Measurements from ENCODE around the gene LSM14A.
A peak's percentile ranks its signal among the peaks of the same experiment; 100 is the strongest.
"Not testable (repeated sequence)": the region's sequence is repeated elsewhere in the genome, so short reads cannot be mapped to it uniquely, and the experiment has no call there.

Gene LSM14A

DNA sequence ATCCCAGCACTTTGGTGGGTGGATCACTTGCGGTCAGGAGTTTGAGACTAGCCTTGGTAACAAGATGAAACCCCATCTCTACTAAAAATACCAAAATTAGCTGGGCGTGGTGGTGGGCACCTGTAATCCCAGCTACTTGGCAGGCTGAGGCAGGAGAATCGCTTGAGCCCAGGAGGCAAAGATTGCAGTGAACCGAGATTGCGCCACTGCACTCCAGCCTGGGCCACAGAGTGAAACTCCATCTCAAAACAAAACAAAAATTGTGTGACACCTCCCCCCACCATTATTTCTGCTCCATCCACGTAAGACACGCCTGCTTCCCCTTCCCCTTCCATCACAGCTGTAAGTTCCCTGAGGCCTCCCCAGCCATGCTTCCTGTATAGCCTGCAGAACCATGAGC, 13.3 kb upstream of the LSM14A start:
- DNase-seq (ENCODE audit: low read depth in 1 of 2, low spot score in 1 of 2), result not testable (repeated sequence)

DNA sequence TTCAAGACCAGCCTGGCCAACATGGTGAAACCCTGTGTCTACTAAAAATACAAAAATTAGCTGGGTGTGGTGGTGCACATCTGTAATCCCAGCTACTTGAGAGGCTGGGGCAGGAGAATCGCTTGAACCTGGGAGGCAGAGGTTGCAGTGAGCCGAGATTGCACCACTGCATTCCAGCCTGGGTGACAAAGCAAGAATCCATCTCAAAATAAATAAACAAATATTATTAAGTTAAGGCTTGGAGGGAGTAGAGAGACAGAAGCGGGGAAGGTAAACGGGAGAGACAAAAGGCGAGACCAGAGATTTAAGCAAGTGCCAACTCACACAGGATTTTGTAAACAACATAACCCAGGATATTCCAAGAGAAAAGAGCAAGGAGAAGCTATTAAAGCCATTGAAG, 12.8 kb upstream of the LSM14A start:
- not testable (repeated sequence) for DNase-seq (ENCODE audit: low read depth in 1 of 2, low spot score in 1 of 2)

DNA sequence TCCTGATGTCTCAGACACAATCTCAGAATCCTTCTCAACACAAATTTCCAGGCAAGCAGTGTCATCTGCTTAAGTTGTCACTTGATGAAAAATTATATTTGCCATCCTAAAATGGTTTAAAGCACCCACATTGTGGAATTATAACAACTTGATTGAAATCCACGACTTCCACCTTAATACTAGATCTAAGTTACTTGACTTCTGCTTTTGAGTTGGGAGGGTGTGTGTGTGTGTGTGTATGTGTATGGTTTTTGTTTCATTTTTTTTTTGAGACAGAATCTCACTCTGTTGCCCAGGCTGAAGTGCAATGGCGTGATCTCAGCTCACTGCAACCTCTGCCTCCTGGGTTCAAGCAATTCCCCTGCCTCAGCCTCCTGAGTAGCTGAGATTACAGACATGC, 10.4 kb upstream of the LSM14A start:
- not testable (repeated sequence) for DNase-seq (ENCODE audit: low read depth in 1 of 2, low spot score in 1 of 2)

DNA sequence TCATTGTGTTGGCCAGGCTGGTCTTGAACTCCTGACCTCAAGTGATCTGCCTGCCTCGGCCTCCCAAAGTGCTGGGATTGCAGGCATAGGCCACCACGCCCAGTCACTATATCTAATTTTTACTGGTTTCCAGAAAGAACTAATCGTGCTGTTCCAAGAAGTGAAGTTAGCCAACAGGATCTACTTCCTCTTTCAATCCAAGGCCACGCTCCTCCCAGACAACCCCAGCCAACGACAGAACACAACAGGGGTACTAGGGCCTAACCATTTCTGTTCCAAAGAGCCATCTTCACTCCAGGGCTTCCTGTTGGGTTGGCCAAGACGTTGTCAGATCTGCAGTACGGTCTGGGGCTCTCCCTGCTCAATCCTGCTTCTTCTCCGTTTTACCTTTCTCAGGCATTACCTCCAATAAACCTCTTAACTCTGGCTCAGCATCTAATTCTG, 7.0 kb upstream of the LSM14A start:
- DNase-seq (ENCODE audit: low read depth in 1 of 2, low spot score in 1 of 2), result no peak

DNA sequence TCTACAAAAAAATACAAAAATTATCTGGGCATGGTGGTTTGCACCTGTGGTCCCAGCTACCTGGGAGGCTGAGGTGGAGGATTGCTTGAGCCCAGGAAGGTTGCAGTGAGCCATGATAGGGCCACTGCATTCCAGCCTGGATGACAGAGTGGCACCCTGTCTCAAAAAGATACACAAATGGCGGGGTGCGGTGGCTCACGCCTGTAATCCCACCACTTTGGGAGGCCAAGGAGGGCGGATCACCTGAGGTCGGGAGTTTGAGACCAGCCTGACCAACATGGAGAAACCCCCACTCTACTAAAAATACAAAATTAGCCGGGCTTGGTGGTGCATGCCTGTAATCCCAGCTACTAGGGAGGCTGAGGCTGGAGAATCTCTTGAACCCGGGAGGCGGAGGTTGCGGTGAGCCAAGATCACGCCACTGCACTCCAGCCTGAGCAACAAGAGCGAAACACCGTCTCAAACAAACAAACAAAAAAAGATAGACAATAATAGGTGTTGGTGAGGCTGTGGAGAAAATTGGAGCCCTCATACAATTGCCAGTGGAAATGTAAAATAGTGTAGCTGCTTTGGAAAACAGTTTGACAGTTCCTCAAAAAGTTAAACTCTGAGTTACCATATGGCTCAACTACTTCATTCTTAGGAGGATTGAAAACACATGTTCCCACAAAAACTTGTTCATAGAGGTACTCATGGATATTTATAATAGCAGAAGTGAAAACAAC, 2.7 kb upstream of the LSM14A start:
- DNase-seq (ENCODE audit: low read depth in 1 of 2, low spot score in 1 of 2), result not testable (repeated sequence)

DNA sequence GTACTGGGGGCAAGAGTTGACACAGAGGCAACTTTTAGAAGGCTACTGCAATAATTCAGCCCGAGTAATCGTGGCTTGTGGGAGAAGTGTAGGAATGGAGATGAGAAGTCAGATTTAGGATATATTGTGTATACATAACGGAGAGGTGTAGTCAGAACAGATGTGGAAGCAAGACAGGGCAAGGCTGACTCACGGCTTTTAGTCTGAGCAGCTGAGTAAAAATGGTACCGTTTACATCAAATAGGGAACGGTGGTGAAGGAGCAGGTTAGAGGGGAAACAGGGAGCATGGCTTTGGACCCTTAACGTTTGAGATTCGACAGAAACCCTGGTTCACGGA, 796 bp upstream of the LSM14A start:
- DNase-seq (ENCODE audit: low read depth in 1 of 2, low spot score in 1 of 2), result peak in 1 of 2 donors; percentile 7

DNA sequence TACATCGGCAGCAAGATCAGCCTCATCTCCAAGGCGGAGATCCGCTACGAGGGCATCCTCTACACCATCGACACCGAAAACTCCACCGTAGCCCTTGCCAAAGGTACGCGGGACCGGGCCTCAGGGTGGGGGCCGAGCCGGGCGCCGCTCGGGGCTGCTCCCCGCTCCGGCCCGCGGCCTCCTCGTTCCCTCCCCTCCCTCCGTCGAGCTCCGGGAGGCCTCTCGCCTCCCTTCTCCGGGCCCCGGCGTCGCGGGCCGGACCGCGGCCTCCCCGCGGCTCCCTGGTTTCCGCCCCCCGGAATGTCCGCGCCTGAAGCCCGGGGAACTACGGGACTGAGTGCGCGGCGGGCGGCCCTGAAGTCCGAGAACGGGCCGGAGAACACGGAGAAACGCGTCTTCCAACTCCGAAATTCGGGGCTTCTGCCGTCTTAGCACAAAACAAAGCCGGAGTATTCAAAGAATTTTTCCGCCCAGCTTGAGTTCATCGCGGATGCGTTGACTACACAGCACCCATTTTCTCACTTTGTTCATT, 423 bp downstream of the LSM14A start:
- no peak for DNase-seq (ENCODE audit: low read depth in 1 of 2, low spot score in 1 of 2)

DNA sequence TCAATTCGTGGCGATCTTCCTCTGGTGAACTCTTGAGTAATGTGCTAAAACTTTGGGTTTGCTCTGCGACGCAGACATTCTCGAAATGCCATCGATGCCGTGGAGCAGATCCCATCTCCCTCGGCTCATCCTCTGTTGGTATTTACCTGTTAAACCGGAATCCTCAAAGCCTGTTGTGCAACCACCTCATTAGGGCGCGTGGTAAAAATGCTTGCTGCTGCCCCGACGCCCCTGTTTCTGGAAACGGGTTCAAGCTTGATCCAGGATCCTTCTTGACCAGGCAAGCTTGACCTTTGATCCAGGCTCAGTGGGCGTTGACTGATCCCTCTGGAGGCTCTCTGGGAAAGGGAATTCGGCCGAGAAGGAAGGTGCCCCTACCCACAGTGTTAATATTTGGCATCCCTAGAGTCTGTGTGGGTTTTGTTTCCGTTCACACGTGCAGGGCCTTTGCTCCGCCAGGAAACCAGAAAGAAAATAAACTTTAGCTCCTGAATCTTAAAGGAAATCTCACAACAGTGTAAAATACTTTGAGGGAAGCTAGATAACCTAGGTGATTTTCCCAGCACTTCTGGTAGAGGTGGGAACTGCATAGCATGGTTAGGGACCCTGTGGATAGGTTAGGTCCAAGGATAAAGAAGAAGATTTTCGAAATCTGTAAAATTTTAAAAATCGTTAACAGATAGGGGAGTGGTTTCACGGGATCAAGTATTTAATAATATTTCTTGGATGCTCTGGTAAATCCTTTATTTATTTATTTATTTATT, 1.1 kb downstream of the LSM14A start:
- DNase-seq (ENCODE audit: low read depth in 1 of 2, low spot score in 1 of 2), result peak in 1 of 2 donors; percentile 3

DNA sequence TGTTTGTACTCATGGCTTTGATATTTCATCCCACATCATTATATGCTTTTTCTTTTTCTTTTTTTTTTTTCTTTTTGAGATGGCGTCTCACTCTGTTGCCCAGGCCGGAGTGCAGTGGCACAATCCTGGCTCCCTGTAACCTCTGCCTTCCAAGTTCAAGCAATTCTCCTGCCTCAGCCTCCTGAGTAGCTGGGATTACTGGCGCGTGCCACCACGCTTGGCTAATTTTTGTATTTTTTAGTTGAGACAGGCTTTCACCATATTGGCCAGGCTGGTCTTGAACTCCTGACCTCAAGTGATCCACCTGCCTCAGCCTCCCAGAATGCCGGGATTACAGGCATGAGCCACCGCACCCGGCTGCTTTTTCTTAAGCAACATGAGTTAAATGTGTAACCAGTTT, 2.9 kb downstream of the LSM14A start:
- not testable (repeated sequence) for DNase-seq (ENCODE audit: low read depth in 1 of 2, low spot score in 1 of 2)

DNA sequence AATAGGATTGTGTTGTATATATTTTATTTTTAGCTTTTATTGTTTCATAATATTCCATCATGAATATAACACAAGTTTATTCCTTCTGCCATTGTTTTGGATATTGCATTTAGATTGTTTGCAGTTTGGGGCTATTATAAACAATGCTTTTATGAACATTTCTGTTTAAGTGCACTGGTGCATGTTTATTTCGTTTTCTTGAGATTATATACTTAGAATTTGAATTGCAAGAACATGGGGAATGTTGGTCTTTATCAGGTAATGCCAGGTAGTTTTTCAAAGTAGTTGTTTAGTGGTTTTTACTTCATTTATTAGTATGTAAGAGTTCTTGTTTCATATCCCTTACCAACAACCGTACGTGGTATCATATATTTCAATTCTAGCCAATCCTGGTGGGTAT, 4.3 kb downstream of the LSM14A start:
- DNase-seq (ENCODE audit: low read depth in 1 of 2, low spot score in 1 of 2), result no peak

DNA sequence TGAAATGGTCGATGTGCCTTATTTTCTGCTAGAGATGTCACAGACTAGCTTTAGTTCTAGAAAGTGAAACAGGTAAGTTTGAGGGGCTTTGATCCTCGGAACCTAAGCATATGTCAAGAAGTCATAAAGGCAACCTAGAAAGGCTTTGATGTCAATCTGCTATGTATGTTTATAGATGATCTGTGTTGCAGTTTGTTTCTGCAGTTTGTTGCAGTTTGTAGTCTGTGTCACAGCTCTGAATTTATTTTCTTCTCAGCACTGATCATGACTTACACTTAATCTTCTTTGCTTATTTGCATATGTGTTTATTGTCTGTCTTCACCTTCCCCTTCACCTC, 5.9 kb downstream of the LSM14A start:
- DNase-seq (ENCODE audit: low read depth in 1 of 2, low spot score in 1 of 2), result no peak

DNA sequence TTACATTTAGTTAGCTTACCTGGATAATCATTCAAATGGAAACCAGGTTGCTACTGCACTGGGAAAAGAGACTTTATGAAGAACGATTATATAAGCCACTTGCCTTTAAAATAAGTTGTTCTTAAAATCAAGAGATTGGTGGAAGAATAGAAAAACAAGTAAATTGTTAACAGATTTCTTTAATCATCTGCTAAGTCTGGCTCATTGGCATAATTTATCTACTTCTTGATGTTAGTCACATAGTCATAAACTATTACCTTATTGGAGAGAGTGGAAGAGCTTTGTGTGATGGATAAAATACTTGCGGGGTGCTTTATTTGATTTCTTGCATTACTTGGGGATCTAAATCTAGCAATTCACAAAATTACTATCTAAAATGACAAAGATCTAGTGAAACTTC, 6.8 kb downstream of the LSM14A start:
- no peak for DNase-seq (ENCODE audit: low read depth in 1 of 2, low spot score in 1 of 2)

DNA sequence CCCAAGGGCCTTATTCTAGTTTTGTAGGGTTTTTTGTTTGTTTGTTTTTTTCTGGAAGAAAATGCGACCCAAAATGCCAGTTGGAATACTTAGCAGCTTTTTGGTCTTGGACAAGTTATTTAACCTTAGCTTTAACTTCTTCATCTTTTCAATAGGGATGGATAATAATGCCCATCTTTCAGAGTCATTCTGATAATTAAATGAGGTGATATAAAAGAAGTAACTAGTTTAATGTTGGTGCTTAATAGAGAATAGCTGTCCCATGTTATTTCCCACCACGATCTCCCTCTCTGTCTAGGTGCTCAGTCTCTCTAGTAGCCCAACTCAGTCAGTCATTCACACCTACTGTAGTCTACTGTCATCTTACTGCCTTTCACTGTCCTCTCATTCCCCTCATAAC, 8.0 kb downstream of the LSM14A start:
- no peak for DNase-seq (ENCODE audit: low read depth in 1 of 2, low spot score in 1 of 2)

DNA sequence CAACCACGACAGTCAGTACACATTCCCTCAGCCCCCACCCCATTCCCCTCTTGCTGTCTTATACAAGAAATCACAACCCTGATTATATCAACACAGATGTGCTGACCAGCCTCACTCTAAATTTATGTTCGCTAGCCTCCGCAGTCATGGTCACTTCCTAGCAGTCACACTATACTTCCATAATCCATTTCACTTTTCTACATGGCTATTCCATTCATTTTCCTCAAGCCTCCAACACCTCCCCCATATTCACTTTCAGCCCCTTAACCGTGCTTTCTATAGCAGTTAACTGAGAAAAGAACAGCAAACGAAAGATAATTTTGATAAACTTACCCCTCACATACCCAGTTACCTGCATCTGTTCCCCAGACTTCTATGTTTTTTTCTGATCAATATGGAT, 8.4 kb downstream of the LSM14A start:
- no peak for DNase-seq (ENCODE audit: low read depth in 1 of 2, low spot score in 1 of 2)

DNA sequence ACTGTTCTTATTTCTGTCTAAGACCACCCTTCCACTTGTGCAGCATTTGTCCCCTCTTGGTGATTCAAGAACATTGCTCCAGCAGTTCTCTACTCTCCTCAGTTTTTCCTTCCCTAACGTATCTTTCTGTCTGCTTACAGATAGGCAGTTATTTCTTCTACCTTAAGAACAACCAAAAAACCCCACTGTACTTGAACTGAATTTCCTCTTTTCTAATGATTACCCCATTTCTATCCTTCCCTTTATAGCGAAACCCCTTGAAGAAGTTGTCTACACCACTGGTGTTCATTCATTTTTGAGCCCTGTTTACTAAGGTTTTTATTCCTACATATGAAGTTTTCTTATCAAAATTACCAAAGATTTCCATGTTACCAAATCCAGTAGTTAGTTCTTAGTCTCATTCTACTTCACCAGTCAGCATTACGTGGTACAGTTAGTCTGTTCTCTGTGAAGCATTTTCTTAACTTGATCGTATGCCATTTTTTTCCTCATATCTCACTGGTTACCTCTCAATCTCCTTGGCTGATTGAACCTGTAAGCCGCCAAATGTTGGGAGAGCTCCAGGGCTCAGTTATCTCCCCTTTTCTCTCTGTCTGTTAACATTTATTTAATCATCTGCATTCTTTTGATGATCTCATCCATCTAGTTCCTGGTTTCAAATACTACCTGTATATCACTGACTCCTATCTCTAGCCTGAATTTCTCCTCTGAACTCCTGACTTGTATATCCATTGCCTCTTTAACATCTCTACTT, 9.0 kb downstream of the LSM14A start:
- no peak for DNase-seq (ENCODE audit: low read depth in 1 of 2, low spot score in 1 of 2)

DNA sequence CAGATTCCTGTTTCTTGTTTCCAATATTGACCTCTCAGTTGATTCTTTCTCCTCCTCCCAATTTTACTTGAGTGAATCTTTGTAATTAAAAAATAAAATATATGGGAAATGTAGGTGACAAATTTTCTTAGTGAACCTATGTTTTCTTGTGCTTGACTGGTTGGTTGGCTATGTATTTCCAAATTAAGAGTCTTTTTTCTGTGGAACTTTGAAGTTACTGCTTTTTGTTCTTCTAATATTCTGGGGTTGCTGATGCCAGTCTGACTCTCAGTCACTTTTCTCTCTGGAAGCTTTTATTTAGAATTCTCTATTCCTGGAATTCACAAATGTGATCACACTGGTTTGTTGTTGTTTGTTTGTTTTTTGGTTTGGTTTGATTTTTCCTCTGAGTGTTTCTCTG, 9.8 kb downstream of the LSM14A start:
- DNase-seq (ENCODE audit: low read depth in 1 of 2, low spot score in 1 of 2), result no peak

DNA sequence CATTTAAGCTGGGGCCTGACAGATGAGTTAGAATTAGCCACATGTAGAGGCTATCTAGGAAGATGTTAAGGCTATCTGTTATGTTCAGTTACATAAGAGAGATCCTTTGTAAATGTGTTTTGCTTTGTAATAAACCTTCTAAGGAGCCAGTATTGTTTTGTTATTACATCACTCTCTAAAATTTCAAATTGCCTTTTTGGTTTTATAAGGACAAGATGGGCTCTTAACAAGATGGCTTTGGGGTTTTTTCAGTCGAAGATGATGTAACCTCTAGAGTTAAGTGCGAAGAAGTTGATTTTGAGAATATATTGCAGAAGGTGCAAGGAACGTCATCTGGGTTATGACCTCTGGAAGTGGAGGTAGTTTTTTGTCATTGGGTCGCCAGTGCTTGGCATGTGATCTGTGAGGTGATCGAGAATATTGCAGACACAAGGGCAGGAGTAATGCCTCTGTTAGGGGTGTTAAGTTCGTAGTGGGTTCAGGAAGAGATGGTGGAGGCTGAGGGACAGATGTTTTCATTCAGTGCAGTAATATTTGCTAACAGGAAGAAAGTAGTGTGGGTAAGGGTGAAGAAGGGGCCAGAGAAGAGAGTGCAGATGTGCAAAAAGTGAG, 12.7 kb downstream of the LSM14A start:
- DNase-seq (ENCODE audit: low read depth in 1 of 2, low spot score in 1 of 2), result no peak

DNA sequence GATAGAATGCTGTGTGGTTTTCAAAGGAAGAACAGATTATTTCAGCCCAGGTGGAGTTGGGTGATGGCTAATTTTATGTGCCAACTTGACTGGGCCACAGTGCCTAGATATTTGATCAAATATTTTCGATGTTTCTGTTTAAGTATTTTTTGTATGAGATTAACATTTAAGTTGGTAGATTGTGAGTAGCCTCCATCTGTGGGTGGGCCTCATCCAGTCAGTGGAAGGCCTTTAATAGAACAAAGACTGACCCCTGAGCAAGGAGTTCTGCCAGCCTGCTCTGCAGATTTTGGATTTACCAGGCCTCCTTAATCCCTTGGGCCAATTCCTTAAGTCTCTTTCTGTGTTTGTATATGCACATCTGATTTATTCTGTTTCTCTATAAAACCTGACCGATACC, 13.9 kb downstream of the LSM14A start:
- DNase-seq (ENCODE audit: low read depth in 1 of 2, low spot score in 1 of 2), result no peak

DNA sequence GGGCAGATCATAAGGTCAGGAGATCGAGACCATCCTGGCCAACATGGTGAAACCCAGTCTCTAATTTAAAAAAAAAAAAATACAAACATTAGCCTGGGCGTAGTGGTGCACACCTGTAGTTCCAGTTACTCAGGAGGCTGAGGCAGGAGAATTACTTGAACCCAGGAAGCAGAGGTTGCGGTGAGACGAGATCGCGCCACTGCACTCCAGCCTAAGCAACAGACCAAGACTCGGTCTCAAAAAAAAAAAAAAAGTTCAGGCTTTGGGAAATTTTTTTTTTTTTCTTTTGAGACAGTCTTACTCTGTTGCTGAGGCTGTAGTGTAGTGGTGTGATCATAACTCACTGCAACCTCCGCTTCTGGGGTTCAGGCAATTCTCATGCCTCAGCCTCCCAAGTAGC, 14.7 kb downstream of the LSM14A start:
- no peak for DNase-seq (ENCODE audit: low read depth in 1 of 2, low spot score in 1 of 2)

DNA sequence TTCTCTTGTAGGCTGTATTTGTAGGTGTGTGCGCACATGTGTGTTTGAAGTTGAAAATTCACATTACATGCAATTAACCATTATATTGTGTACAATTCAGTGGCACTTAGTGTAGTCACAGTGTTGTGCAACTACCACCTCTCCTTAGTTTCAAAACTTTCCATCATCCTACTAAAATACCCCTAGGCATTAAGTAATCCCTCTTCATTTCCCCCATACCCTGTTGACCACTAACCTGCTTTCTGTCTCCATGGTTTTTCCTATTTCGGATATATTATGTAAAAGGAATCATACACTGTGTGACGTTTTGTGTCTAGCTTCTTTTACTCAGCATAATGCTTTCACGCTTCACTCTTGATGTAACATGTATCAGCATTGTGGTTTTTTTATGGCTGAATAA, 16.1 kb downstream of the LSM14A start:
- DNase-seq (ENCODE audit: low read depth in 1 of 2, low spot score in 1 of 2), result no peak

DNA sequence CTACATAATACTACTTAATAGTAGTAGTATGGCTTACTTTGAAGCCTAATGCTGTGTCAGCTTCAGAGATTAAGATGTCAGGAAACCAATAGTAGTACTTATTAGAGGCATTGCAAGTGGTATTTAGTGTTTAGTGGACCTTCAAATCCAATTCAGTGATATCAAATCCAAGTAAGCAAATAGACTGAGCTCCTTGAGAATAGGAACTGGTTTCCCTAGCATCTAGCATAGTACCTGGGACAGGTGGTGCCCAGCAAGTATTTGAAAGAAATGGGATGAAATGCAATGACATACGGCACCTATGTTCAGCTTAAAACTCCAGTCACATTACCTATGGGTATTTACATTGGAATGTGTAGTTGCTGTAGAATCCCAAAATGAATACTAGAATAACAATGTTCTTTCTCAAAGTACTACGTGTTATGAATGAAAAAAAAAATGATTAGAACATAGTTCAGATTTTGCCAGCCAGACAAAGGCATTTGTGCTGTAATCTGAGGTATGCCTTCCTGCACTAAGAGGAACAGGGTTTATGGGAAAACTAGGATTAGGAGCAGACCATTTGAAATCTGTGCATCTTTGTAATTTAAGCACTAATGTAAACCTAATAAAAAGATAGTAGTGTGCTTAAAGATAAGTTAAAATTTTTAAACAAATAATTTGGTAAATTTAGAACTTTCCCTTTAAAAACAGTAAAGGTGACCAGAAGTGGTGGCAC, 17.1 kb downstream of the LSM14A start:
- no peak for DNase-seq (ENCODE audit: low read depth in 1 of 2, low spot score in 1 of 2)
